OCI-LY7 (cell line): ENCODE results near the gene KRT16.

Source experiments
- EZH2phosphoT487 ChIP-seq: fragments of 200-600 bp; sonication (generic); IDR thresholded peaks from 2 replicates; pipeline ENCODE4 v1.6.1; 2018; ENCODE audit warnings: low read depth, borderline replicate concordance, mild to moderate bottlenecking, mixed run types, antibody characterized with exemption, low read length, moderate library complexity, mixed read lengths
- TF ChIP-seq, protein P1 (sequence below): fragments of 200-600 bp; sonication (generic); conservative IDR thresholded peaks from 2 replicates; pipeline ENCODE4 v1.5.1; 2014; ENCODE audit warnings: mild to moderate bottlenecking, antibody characterized with exemption, low read length, moderate library complexity, mixed read lengths

DNA sequence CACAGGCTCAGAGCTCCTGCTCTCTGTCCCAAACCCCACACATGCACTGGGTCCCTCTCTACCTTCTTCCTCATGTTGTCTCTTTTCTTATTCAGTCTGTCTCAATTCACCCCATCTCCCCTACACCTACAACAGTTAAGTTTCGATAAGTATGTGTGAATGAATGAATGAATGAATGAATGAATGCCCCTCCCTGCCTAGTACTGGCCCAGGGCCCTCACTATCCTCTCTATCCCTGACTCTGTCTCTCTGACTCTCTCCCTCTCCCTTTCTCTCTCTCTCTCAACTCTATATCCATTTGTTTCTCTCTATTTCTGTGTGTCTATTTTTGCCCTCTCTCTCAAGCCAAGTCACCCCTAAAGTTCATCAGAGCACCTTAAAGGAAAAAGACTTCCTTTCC, 34.0 kb downstream of the KRT16 start:
- TF ChIP-seq, protein P1, sequence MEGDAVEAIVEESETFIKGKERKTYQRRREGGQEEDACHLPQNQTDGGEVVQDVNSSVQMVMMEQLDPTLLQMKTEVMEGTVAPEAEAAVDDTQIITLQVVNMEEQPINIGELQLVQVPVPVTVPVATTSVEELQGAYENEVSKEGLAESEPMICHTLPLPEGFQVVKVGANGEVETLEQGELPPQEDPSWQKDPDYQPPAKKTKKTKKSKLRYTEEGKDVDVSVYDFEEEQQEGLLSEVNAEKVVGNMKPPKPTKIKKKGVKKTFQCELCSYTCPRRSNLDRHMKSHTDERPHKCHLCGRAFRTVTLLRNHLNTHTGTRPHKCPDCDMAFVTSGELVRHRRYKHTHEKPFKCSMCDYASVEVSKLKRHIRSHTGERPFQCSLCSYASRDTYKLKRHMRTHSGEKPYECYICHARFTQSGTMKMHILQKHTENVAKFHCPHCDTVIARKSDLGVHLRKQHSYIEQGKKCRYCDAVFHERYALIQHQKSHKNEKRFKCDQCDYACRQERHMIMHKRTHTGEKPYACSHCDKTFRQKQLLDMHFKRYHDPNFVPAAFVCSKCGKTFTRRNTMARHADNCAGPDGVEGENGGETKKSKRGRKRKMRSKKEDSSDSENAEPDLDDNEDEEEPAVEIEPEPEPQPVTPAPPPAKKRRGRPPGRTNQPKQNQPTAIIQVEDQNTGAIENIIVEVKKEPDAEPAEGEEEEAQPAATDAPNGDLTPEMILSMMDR = no peak
- no peak for TF ChIP-seq EZH2phosphoT487
